Colonic mucosa (tissue), 4 donors: Measurements from ENCODE around the gene TRPV4. TPM values are rescaled to one million over a fixed set of nuclear protein-coding genes. Genes with fewer than 3 reads are reported as not detected.

Source experiments
- DNase-seq: peaks from one replicate; pipeline ENCODE4 v3.0.0-alpha.2; 2020
- H3K27ac ChIP-seq: fragments of 200-600 bp; one replicate; pipeline ENCODE4 v1.8.0; 2021
- H3K27me3 ChIP-seq: fragments of 200-600 bp; one replicate; pipeline ENCODE4 v1.8.0; 2021
- H3K36me3 ChIP-seq: fragments of 200-600 bp; one replicate; pipeline ENCODE4 v1.8.0; 2021
- H3K4me1 ChIP-seq: fragments of 200-600 bp; one replicate; pipeline ENCODE4 v1.8.0; 2021; ENCODE audit warnings: mild to moderate bottlenecking
- H3K4me3 ChIP-seq: fragments of 200-600 bp; one replicate; pipeline ENCODE4 v1.8.0; 2021
- H3K9ac ChIP-seq, 2 donors: one replicate each; pipeline ENCODE4 v1.7.0; 2013; ENCODE audit warnings: control low read depth in 2 of 2, low read depth in 2 of 2, low read length in 2 of 2
- H3K9me3 ChIP-seq: fragments of 200-600 bp; one replicate; pipeline ENCODE4 v1.8.0; 2021
- intact Hi-C: fragments of 100-400 bp; cut with DNase I; formaldehyde crosslinking; loops from one replicate; pipeline ENCODE4 v1.14.1; 2022
- total RNA-seq, 2 donors: library from RNA; stranded (reverse); fragmentation: NEBNext Ultra II Directional in 1 of 2; extraction: Animal tissue kit (Norgen Biotek cat#: 25700) in 1 of 2; gene quantifications; one replicate each; pipeline ENCODE4 v1.2.1, GENCODE V29; 2021
- TF ChIP-seq, protein P1 (sequence below): fragments of 200-600 bp; IDR thresholded peaks from one replicate; pipeline ENCODE4 v1.8.0; 2022; ENCODE audit warnings: antibody characterized with exemption, mild to moderate bottlenecking
- donor health status: healthy.
- donor health status: DM: no; HTN: no; CAD: no.
- donor health status: DM: no; HTN: no; CAD: no.

Gene TRPV4
- total RNA-seq, 2 donors from 2014 or later = 0.10 to 0.32 TPM

DNA sequence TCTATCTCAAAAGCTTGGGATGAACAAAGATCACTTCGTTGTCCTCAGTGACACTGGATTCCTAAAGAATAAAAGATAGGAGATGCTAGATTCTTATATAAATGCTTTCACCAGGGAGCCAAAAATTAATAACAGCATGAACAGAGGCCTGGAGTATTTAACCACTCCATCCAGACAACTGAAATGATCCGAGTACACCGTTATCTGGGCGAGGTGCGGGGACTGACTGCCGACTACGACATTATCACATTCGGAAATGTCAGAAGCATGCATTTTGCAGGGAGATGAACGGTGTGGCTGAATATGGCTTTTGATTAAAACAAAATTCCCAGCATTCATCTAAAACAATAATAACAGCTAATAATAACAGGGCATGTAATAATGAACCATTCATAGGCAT is 56.6 kb downstream of the TRPV4 start:
- H3K4me3 ChIP-seq = no peak overlapping the region
- no peaks in the 10 kb centered on the region for H3K4me1 ChIP-seq
- TF ChIP-seq, protein P1, sequence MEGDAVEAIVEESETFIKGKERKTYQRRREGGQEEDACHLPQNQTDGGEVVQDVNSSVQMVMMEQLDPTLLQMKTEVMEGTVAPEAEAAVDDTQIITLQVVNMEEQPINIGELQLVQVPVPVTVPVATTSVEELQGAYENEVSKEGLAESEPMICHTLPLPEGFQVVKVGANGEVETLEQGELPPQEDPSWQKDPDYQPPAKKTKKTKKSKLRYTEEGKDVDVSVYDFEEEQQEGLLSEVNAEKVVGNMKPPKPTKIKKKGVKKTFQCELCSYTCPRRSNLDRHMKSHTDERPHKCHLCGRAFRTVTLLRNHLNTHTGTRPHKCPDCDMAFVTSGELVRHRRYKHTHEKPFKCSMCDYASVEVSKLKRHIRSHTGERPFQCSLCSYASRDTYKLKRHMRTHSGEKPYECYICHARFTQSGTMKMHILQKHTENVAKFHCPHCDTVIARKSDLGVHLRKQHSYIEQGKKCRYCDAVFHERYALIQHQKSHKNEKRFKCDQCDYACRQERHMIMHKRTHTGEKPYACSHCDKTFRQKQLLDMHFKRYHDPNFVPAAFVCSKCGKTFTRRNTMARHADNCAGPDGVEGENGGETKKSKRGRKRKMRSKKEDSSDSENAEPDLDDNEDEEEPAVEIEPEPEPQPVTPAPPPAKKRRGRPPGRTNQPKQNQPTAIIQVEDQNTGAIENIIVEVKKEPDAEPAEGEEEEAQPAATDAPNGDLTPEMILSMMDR = no peak
- no peaks in the 10 kb centered on the region for H3K9me3 ChIP-seq
- H3K36me3 ChIP-seq = no peaks in the 10 kb centered on the region
- no peak for DNase-seq
- H3K27ac ChIP-seq = no peak overlapping the region
- H3K9ac ChIP-seq = no peak overlapping the region
- intact Hi-C loops = no loop called here
- H3K27me3 ChIP-seq = no peaks in the 10 kb centered on the region

DNA sequence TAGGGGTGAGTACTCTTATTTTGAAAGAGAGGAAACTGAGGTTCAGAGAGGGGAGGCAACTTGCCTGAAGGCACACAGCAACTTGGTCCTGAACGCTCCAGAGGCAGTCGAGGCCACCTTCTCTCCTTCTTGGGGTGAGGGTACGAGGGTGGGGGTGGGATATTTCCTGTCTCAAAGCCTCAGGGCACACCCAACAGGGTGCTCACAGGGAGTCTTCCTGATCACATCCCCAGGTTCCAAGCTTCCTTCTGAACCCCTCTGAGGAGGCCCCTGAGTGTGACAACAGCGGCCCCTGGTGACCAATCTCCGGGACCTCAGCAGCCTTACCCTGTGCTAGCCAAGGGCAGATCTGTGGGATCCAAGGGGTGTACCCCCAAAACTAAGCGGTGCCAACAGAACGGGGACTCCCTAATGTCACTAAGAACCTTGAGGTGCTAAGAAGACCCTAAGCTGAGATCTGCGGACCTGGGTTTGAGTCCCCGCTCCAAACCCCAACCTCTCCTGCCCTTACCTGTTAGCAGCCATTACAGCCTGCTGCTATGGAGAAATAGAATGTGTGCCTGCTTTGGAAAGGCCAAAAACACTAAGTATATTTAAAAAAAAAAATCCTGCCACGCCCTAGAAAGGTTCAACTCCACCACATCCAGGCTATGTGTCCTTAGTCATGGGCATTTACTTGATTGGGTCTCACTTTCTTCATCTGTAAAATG is 57.9 kb downstream of the TRPV4 start:
- Histone ChIP-seq H3K27me3 (no peaks in the 10 kb centered on the region), H3K36me3 (no peaks in the 10 kb centered on the region), H3K9me3 (no peaks in the 10 kb centered on the region), H3K27ac (no peak overlapping the region), H3K4me1 (no peaks in the 10 kb centered on the region), H3K4me3 (no peak overlapping the region), H3K9ac (no peak overlapping the region)
- DNase-seq = peak; percentile 79
- intact Hi-C loops = loop anchor here (1.0 to 2.0 kb wide), 2 partner anchors 178 to 257 kb away; no protein-coding TSS in a partner anchor
- TF ChIP-seq, protein P1 = peak; percentile 81

DNA sequence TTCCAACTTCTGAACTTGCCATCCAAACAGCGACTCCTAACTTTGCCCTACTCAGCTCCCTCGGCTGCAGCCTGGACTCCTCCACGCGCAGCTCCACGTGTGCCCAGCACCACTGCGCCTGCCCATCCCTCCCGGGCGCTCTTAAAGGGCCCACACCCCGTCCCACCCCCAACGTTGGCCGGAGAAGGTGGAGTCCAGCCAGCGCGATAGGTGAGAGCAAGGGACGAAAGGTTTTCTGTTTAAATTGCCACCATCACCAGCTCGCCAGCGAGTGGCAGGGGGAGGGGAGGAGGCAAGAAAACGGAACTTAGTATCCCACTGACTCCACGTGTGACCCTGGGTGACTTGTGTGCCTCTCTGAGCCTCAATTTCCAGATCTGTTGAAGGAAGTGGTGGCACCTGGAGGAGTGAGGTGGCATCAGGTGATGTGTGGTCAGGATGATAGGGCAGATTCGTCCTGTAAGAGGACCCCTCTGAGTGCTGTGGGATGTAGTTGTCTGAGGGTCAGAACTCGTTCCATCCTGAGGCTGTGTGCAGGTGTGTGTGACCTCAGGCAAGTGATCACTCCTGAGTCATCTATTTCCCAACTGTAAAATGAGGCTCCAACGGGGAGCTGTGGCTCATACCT is 59.7 kb downstream of the TRPV4 start:
- no peaks in the 10 kb centered on the region for H3K4me1 ChIP-seq
- no peaks in the 10 kb centered on the region for H3K27me3 ChIP-seq
- no peaks in the 10 kb centered on the region for H3K9me3 ChIP-seq
- TF ChIP-seq, protein P1 = no peak
- H3K9ac ChIP-seq = no peak overlapping the region
- peak; percentile 45 for DNase-seq
- H3K27ac ChIP-seq = no peak overlapping the region
- no peaks in the 10 kb centered on the region for H3K36me3 ChIP-seq
- intact Hi-C loops = loop anchor here (2.0 to 5.0 kb wide), 2 partner anchors 255 to 346 kb away; no protein-coding TSS in a partner anchor
- no peak overlapping the region for H3K4me3 ChIP-seq

DNA sequence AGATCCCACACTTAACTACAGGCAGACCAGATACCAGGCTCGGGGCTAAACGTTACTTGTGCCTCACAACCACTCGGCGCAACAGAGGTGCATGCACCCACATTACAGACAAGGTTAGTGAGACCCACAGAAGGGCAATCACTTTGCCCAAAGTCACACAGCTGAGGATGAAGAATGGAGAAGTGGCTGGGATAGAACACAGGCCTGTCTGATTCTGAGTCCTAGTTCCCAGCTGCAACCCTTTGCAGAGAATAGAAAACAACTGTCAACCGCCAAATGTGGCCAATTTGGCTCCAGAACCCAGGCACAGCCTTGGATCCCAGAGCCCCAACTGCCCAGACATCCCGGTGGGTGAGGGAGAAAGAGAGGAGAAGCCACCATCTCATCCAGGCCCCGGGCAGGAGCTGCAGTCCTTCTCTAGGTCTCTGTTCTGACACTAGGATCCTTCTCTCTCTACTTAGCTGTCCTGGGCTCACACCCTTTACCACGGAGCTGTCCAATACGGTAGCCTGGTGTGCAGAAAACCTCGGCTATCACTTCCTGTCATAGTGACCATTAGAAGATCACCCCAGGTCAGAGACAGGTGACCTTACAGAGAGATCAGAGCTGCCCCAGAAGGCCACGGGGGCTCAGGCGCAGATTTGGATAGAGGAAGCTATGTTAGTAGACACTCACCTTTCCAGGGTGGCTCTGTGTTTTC is 60.4 kb downstream of the TRPV4 start:
- Histone ChIP-seq H3K27me3 (no peaks in the 10 kb centered on the region), H3K4me1 (no peaks in the 10 kb centered on the region), H3K9ac (no peak overlapping the region), H3K27ac (no peak overlapping the region), H3K4me3 (no peak overlapping the region), H3K36me3 (no peaks in the 10 kb centered on the region), H3K9me3 (no peaks in the 10 kb centered on the region)
- TF ChIP-seq, protein P1 = no peak
- no peak for DNase-seq
- intact Hi-C loops = loop anchor here (5.0 kb wide), 1 partner anchor 345 kb away; no protein-coding TSS in a partner anchor

DNA sequence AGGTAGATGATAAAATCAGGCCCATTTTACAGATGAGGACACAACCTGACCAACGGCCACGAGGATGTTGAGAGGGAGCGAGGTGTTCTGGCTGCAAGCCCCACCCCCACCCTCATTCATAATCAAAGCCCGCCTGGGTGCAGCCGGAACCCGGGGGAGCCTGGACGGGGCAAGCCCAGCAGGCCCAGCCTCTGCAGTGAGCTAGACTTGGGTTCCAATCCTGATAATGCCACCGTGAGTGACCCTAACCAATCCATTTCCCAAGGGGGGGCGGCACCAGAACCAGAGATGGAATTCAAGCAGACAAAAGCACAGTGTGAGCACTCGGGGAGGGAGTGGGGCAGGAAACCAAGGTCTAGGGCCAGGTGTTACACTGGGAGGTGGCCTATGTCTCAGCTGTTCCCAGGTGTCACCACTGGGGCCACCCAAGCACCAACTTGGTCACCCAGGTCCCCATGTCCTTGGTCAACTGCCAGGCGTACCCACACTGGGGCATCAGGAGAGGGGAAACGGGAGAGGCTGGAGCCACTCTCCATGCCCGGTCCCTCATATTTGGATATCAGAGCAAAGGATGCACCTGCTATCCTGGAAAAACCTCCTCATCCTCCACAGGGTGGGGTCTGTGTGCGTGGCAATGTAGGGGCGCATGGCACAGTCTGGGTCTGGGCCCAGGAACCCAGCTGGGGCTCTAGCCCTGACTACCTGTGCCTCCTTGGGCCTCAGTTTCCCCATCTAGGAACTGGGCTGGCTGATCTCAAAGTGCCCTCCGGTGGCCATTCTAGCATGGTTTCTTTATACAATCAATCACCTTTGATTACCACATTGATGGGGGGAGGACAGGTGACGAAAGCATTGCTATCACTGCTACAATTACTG is 61.2 kb downstream of the TRPV4 start:
- Histone ChIP-seq H3K4me3 (no peak overlapping the region), H3K27me3 (no peaks in the 10 kb centered on the region), H3K27ac (no peak overlapping the region), H3K9me3 (no peaks in the 10 kb centered on the region), H3K4me1 (no peaks in the 10 kb centered on the region), H3K9ac (no peak overlapping the region), H3K36me3 (no peaks in the 10 kb centered on the region)
- intact Hi-C loops = loop anchor here (5.0 kb wide), 1 partner anchor 345 kb away; no protein-coding TSS in a partner anchor
- TF ChIP-seq, protein P1 = no peak
- no peak for DNase-seq
